HG03378 (cell line): ENCODE data around the gene ADPRH.
A peak's percentile ranks its signal among the peaks of the same experiment; 100 is the strongest.
"Not testable (repeated sequence)": the region's sequence is repeated elsewhere in the genome, so short reads cannot be mapped to it uniquely, and the experiment has no call there.

ENCODE experiments used
- ATAC-seq: cut with Tn5 transposase; IDR thresholded peaks from one replicate; pipeline ENCODE4 v1.9.1; 2021; ENCODE audit warnings: mild to moderate bottlenecking, moderate library complexity; ENCODE audit not compliant: unreplicated experiment

The ADPRH gene

GRCh38 chr3:119579366-119580066 is at the start of gene ADPRH:
Gene ADPRH, plus strand, starts transcription at chr3:119579492. Its CDS starts 2,678 bp downstream, at chr3:119582170.
- peak; percentile 48 for ATAC-seq

GRCh38 chr3:119529883-119530282 is 49.4 kb upstream of the ADPRH start:
- ATAC-seq, result no peak

DNA sequence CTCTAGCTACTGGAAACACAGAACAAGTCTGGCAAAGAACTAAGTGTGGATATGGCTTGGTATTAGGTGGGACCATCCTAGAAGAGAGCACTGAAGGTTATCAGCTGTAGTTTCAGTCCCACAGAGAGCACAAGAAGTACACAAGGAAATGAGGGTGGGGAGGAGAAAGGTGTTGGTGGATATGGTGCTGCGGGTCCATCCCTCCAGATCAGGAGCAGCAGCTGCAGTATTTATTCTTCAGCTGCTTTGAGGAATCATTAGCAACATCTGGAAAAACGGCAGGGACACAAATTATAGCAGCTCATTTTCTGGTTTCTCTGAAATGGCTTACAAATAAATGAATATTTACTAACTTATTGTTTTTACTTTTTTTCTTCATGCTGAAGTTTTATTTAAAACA is 48.8 kb upstream of the ADPRH start:
- no peak for ATAC-seq

- no peak for ATAC-seq
Observed at GRCh38 chr3:119531151-119531550, 48.1 kb upstream of the ADPRH start.

GRCh38 chr3:119534296-119534695 is 45.0 kb upstream of the ADPRH start:
- ATAC-seq, result no peak

DNA sequence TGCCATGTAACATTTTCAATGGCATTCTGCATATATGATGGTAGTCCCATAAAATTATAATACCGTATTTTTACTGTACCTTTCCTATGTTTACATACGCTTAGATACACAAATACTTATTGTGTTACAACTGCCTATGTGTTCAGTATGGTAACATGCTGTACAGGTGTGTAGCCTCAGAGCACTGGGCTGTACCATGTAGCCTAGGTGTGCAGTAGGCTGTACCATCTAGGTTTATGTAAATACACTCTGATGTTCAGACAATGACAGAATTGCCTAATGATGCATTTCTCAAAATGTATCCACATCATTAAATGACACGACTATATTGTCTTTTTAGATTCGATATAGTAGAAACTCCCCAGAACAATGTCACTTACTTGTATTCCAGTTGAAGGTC is 42.5 kb upstream of the ADPRH start:
- ATAC-seq, result no peak

DNA sequence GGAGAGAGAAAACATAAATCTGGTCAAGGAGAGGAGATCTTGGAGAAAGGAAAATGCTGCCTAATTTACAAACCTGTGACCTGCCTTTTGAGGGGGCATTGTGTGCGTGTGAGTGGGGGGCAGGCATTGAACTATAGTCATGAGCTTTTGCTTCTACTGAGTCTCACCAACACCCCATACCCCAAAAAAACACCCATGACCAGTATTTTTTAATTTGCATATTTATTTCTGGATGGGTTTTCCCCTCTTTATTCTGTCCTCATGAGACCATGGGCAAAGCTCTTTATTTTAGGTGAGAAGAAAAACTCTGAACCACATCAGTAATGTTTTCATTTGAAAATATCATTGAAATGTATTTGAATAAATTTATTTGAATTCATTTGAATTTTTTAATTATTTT is 40.5 kb upstream of the ADPRH start:
- peak; percentile 35 for ATAC-seq

DNA sequence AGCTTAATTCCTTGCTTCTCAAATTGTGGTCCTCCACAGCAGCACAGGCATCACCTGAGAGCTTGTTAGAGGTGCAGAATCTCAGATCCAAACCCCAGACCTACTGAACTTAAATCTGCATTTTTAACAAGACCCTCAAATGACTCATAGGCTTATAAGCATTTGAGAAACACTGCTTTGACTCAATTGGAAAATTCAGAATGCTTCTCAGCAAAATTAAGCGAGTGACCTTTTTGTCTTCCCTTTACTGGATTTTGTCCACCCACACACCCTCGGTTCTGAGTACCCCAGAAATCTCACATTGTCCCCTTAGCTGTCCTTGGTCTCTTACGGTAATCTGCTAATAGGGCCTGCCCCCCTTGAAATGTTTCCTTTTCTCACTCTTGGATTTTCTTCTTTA is 37.7 kb upstream of the ADPRH start:
- ATAC-seq, result peak; percentile 32

DNA sequence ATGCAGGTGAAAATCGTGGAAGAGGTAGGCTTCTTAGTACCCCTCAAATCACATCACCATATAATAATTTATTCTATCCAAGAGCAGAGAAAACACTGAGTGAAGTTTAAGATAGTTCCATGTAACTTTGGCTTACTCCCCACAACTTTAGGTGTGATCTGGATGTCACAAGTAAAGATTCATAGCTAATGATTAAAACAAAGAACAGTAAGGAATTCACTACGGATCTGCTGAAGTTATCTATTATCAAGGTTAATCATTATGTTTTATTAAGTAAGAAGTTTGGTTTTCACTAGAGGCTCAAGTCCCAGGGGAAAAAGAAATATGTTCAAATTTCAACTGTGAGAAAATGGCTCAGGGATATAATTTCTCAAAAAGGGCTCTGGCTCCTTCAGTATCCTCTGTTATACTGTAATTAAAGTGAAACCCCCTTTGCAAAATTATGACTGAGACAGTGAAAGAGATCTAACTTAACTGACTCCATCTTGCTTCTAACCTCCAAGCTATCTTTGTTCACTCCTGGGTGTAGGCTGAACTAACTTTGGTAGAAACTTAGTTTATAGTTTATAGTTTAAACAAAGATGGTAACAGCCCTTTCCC is 37.0 kb upstream of the ADPRH start:
- peak; percentile 48 for ATAC-seq

DNA sequence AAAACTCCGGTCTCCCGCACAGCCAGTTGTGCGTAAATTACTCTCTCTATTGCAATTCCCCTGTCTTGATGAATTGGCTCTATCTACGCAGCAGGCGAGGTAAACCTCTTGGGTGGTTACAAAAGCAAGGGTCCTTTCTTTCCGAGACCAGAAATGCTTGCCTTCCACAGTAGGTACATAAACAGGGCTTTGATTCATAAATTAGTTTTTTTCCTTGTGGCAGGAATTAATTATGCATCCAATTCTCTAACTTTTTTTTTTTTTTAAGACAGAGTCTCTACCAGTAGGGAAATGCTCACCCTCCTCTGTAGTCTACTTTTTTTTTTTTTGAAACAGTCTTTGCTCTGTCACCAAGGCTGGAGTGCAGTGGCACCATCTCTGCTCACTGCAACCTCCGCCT is 36.1 kb upstream of the ADPRH start:
- no peak for ATAC-seq

DNA sequence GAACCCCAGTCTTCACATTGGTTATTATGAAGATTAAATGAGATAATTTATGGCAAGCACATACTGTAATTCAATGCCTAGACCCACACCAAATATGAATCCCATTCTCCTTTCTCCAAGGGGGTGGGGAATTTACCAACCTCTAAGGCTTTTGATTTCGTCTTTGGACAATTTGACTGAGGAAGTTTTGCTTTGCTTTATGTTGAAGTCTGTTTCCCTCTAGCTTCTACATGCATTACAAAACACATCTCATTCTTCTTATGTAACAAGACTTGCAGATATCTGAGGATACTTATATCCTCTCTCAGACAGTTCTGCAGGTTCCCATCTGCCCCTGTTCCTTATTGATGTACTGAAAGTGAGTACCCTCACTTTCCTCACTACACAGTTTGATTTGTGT is 32.1 kb upstream of the ADPRH start:
- no peak for ATAC-seq

GRCh38 chr3:119548341-119548740 is 31.0 kb upstream of the ADPRH start:
- ATAC-seq, result no peak

- peak; percentile 42 for ATAC-seq
Observed at GRCh38 chr3:119550192-119550910, 28.9 kb upstream of the ADPRH start.

- no peak for ATAC-seq
Observed at GRCh38 chr3:119551598-119551997, 27.7 kb upstream of the ADPRH start.

GRCh38 chr3:119552928-119553327 is 26.4 kb upstream of the ADPRH start:
- ATAC-seq, result not testable (repeated sequence)

- no peak for ATAC-seq
Observed at GRCh38 chr3:119553823-119554415, 25.4 kb upstream of the ADPRH start.

GRCh38 chr3:119555309-119555735 is 24.0 kb upstream of the ADPRH start:
- ATAC-seq, result no peak

DNA sequence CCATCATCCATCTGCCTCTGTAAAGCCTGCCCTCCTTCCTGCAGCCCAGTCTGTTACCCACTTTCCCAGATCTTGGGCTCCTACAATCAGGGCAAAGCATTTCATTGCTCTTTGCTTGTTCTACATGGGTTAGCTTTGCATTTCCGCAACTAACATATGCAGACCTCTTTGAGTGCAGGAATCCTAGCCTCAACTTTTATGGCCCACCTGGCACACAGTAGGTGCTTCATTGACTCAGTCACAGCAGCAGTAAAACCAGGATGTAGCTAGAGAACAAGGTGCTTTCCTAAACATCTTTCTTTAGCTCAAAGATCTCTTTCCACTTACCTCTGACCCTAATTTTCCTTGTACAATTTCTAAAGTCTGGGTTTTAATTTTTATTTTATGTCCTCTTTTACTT is 23.4 kb upstream of the ADPRH start:
- no peak for ATAC-seq

GRCh38 chr3:119557192-119557876 is 22.0 kb upstream of the ADPRH start:
- no peak for ATAC-seq

- no peak for ATAC-seq
Observed at GRCh38 chr3:119557877-119558269, 21.4 kb upstream of the ADPRH start.
